ENCODE measurements around the gene NDUFB10. TPM values are rescaled to one million over a fixed set of nuclear protein-coding genes. Genes with fewer than 3 reads are reported as not detected.
A peak's percentile ranks its signal among the peaks of the same experiment; 100 is the strongest.

The NDUFB10 gene
- total RNA-seq, 1 donor from 2014 or later, result 153 TPM

DNA sequence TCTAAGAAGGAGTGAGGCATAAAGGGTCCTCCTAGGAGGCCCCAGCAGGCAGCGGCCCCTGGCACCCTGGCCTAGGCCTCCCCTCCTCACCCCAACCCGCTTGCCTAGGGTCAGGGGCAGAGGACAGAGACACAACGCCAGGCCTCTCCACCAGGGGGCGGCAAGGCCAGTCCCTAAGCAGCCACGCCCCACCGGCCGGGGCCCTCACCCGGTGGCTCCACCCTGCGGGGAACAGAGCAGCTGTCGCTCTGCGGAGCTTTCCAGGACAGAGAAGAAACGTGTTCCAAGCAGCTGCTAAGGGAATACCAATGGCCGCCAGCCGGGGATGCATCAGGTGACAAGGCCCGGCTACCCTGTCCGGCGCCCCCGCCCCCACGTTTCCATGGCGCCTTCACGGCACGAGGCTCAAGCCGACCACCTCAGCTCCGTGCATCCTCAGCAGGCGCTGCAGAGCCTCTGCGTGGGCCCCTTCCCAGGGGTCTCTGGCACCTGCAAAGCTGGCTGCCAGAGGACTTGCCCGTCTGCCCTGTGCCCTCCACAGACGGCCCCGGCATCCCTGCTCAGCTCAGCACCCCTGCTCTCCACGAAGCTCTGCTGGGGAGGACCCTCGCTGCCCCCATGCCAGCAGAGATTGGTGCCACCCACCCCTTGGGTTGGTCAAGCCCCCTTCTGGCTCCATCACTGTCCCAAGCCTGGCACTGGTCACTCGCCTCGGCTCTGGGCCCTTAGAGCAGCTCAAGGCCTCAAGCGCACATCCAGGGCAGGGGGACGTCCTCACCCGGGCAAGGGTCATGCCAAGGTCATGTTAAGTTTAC is 44.7 kb downstream of the NDUFB10 start:
- Mint-ChIP-seq H3K4me1 (ENCODE audit: low read depth, unreplicated experiment) (peaks cover 18% of the 10 kb centered on the region), H3K27ac (ENCODE audit: unreplicated experiment) (peak overlapping the region; percentile 41), H3K27me3 (ENCODE audit: low read depth, unreplicated experiment) (no peaks in the 10 kb centered on the region), H3K36me3 (ENCODE audit: low read depth, unreplicated experiment) (peaks cover 5% of the 10 kb centered on the region), H3K9me3 (ENCODE audit: unreplicated experiment) (no peaks in the 10 kb centered on the region), H3K4me3 (ENCODE audit: unreplicated experiment) (no peak overlapping the region)
- Histone ChIP-seq H3K79me2 (ENCODE audit: insufficient read depth, low read length) (peaks cover 80% of the 10 kb centered on the region), H3K4me3 (ENCODE audit: insufficient read depth, low read depth, low read length) (no peak overlapping the region), H3K4me2 (ENCODE audit: low read length) (peak overlapping the region; percentile 68), H3K36me3 (ENCODE audit: insufficient read depth, low read length) (peaks cover 2% of the 10 kb centered on the region), H3K27ac (ENCODE audit: low read depth, low read length) (no peak overlapping the region), H3K9ac (ENCODE audit: low read length) (no peak overlapping the region), H3K4me1 (ENCODE audit: insufficient read depth, low read length) (peaks cover 32% of the 10 kb centered on the region), H2AFZ (ENCODE audit: low read depth, low read length) (no peak overlapping the region), H4K20me1 (ENCODE audit: insufficient read depth, low read length) (peaks cover 82% of the 10 kb centered on the region), H3K27me3 (ENCODE audit: insufficient read depth, low read length) (no peaks in the 10 kb centered on the region), H3K9me3 (ENCODE audit: insufficient read depth, low read depth, low read length) (no peaks in the 10 kb centered on the region)
- TF ChIP-seq, protein P1, sequence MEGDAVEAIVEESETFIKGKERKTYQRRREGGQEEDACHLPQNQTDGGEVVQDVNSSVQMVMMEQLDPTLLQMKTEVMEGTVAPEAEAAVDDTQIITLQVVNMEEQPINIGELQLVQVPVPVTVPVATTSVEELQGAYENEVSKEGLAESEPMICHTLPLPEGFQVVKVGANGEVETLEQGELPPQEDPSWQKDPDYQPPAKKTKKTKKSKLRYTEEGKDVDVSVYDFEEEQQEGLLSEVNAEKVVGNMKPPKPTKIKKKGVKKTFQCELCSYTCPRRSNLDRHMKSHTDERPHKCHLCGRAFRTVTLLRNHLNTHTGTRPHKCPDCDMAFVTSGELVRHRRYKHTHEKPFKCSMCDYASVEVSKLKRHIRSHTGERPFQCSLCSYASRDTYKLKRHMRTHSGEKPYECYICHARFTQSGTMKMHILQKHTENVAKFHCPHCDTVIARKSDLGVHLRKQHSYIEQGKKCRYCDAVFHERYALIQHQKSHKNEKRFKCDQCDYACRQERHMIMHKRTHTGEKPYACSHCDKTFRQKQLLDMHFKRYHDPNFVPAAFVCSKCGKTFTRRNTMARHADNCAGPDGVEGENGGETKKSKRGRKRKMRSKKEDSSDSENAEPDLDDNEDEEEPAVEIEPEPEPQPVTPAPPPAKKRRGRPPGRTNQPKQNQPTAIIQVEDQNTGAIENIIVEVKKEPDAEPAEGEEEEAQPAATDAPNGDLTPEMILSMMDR (IDR thresholded peaks at IDR 0.05; ENCODE audit: insufficient read depth, low read depth, low read length), result peak; percentile 66
- TF ChIP-seq EZH2 (IDR thresholded peaks at IDR 0.05; ENCODE audit: insufficient read depth, low read length), result no peak
- peak; percentile 62 for FAIRE-seq
- DNase-seq (ENCODE audit: low read depth), result peak; percentile 50

DNA sequence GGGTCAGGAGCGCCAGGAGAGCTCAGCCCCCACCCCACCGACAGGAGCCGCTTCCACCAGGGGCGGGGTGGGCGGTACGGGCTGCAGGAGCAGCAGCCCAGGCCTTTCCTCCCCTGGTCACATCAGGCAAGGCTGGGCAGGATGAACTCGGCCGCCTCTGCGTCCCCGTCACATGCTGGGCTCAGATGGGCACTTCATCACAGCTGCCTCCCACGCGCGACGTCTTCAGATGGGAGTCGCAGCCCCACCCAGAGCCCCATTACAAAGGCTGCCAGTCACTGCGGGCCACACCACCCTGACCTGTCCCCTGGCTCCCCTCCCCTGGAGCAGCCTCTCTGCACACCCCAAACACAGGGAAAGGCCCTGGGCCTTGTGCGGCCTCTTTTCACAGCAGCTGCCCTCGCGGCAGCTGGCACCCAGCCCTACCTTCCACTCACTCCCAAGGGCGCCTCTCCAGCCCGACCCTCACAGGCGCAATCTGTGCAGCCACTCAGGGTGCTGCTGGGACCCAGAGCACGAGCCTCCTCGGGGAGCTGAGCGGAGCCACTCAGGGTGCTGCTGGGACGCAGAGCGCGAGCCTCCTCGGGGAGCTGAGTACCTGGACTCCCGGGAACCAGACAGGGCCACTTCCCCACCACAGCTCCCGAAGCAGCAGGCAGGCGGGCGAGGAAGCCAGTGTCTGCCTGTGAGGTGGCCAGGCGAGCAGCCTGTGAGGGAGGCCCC is 45.6 kb downstream of the NDUFB10 start:
- no peak overlapping the region for H3K9ac ChIP-seq (ENCODE audit: low read length)
- Mint-ChIP-seq H3K27me3 (ENCODE audit: low read depth, unreplicated experiment) (no peaks in the 10 kb centered on the region), H3K4me3 (ENCODE audit: unreplicated experiment) (no peak overlapping the region), H3K4me1 (ENCODE audit: low read depth, unreplicated experiment) (peaks cover 18% of the 10 kb centered on the region), H3K27ac (ENCODE audit: unreplicated experiment) (no peak overlapping the region), H3K9me3 (ENCODE audit: unreplicated experiment) (no peaks in the 10 kb centered on the region), H3K36me3 (ENCODE audit: low read depth, unreplicated experiment) (peaks cover 5% of the 10 kb centered on the region)
- peak overlapping the region; percentile 15 for H3K4me2 ChIP-seq (ENCODE audit: low read length)
- peaks cover 2% of the 10 kb centered on the region for H3K36me3 ChIP-seq (ENCODE audit: insufficient read depth, low read length)
- FAIRE-seq, result no peak
- H3K79me2 ChIP-seq (ENCODE audit: insufficient read depth, low read length), result peaks cover 87% of the 10 kb centered on the region
- H3K27ac ChIP-seq (ENCODE audit: low read depth, low read length), result no peak overlapping the region
- H3K9me3 ChIP-seq (ENCODE audit: insufficient read depth, low read depth, low read length), result no peaks in the 10 kb centered on the region
- H4K20me1 ChIP-seq (ENCODE audit: insufficient read depth, low read length), result peaks cover 81% of the 10 kb centered on the region
- no peak overlapping the region for H2AFZ ChIP-seq (ENCODE audit: low read depth, low read length)
- H3K4me3 ChIP-seq (ENCODE audit: insufficient read depth, low read depth, low read length), result no peak overlapping the region
- peaks cover 34% of the 10 kb centered on the region for H3K4me1 ChIP-seq (ENCODE audit: insufficient read depth, low read length)
- no peak for TF ChIP-seq EZH2 (IDR thresholded peaks at IDR 0.05; ENCODE audit: insufficient read depth, low read length)
- TF ChIP-seq, protein P1 (IDR thresholded peaks at IDR 0.05; ENCODE audit: insufficient read depth, low read depth, low read length), result no peak
- H3K27me3 ChIP-seq (ENCODE audit: insufficient read depth, low read length), result no peaks in the 10 kb centered on the region
- no peak for DNase-seq (ENCODE audit: low read depth)
